Measurements from ENCODE around the gene C11orf52. TPM values are rescaled to one million over a fixed set of nuclear protein-coding genes. Genes with fewer than 3 reads are reported as not detected.

Gene C11orf52
- total RNA-seq, 4 donors from 2014 or later = 4.1 to 15.7 (median 10.4) TPM

DNA sequence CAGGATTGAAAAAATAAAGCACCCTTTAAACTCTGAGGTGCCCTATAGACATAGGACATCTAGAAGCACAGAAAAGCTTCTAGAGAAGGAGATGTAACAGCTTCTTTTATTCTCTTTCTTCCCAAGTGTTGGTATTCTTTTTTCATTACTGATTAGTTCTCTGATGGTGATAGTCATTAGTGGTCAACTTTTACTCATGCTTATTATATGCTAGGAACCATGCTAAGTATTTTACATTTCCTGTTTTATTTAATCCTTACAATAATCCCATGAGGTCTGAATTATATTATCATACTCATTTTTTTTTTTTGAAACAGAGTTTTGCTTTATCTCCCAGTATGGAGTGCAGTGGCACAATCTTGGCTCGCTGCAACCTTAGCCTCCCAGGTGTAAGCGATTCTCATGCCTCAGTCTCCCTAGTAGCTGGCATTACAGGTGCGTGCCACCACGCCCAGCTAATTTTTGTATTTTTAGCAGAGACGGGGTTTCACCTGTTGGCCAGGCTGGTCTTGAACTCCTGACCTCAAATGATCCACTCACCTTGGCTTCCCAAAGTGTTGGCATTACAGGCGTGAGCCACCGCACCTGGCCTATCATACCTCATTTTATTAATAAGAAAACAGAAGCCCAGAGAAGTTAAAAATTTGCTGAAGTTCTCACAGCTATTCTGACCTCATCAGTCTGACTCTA is 3.0 kb downstream of the C11orf52 start:
- Histone ChIP-seq H3K4me3 (no peak overlapping the region), H3K4me1 (peaks cover 0 to 14% (median 2%) of the 10 kb centered on the region in 4 donors), H3K9me3 (no peaks in the 10 kb centered on the region), H3K27me3 (no peaks in the 10 kb centered on the region), H3K36me3 (no peaks in the 10 kb centered on the region), H3K27ac (no peak overlapping the region)
- no peak for DNase-seq
- TF ChIP-seq CTCF (IDR thresholded peaks at IDR 0.05) = no peak

DNA sequence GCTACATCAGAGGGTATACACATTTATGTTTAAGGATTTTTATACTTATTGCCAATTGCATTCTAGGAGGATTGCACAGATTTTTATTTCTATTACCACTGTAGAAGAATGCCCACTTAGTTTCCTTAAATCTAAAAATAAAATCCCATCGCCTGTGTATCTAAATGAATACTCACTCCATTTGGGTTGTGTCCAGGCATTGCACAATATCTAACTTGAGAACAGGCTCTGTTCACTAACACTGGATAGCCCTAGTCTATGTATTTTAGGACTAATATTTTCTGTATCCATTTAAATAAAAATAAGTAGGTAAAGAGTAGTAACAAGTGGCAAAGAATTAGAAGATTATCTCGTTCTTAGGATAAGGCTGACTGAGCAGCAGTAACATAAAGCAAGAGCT is 4.1 kb downstream of the C11orf52 start:
- Histone ChIP-seq H3K27ac (peak overlapping the region in 3 of 4 donors; percentile 11 to 74 (median 47)), H3K9me3 (no peaks in the 10 kb centered on the region), H3K4me1 (peaks cover 0 to 19% (median 5%) of the 10 kb centered on the region in 4 donors), H3K27me3 (no peaks in the 10 kb centered on the region), H3K4me3 (no peak overlapping the region), H3K36me3 (no peaks in the 10 kb centered on the region)
- no peak for DNase-seq
- no peak for TF ChIP-seq CTCF (IDR thresholded peaks at IDR 0.05)
- no peak for TF ChIP-seq POLR2A (IDR thresholded peaks at IDR 0.05)

GRCh38 chr11:111923351-111923788 is 4.7 kb downstream of the C11orf52 start:
- H3K4me1 ChIP-seq = peaks cover 0 to 14% (median 5%) of the 10 kb centered on the region in 4 donors
- no peak for DNase-seq

GRCh38 chr11:111923951-111924350 is 5.2 kb downstream of the C11orf52 start:
- TF ChIP-seq CTCF (IDR thresholded peaks at IDR 0.05) (no peak), POLR2A (IDR thresholded peaks at IDR 0.05) (no peak)
- no peaks in the 10 kb centered on the region for H3K9me3 ChIP-seq
- H3K4me1 ChIP-seq = peaks cover 0 to 12% (median 5%) of the 10 kb centered on the region in 4 donors
- no peaks in the 10 kb centered on the region for H3K27me3 ChIP-seq
- no peaks in the 10 kb centered on the region for H3K36me3 ChIP-seq
- no peak for DNase-seq
- H3K4me3 ChIP-seq = no peak overlapping the region
- H3K27ac ChIP-seq = peak overlapping the region in 3 of 4 donors; percentile 11 to 74 (median 47)

More at GRCh38 chr11:111923351-111923788, 4.7 kb downstream of the C11orf52 start:
- Histone ChIP-seq H3K9me3 (no peaks in the 10 kb centered on the region), H3K27me3 (no peaks in the 10 kb centered on the region), H3K4me3 (no peak overlapping the region), H3K27ac (peak overlapping the region in 3 of 4 donors; percentile 11 to 74 (median 47)), H3K36me3 (no peaks in the 10 kb centered on the region)
- no peak for TF ChIP-seq POLR2A (IDR thresholded peaks at IDR 0.05)
- TF ChIP-seq CTCF (IDR thresholded peaks at IDR 0.05) = no peak

- peak overlapping the region in 3 of 4 donors; percentile 78 to 94 (median 82) for H3K27ac ChIP-seq
- H3K36me3 ChIP-seq = no peaks in the 10 kb centered on the region
- H3K9me3 ChIP-seq = no peaks in the 10 kb centered on the region
- peaks cover 0 to 12% (median 5%) of the 10 kb centered on the region in 4 donors for H3K4me1 ChIP-seq
- no peak for DNase-seq
- no peak overlapping the region for H3K4me3 ChIP-seq
- TF ChIP-seq POLR2A (IDR thresholded peaks at IDR 0.05) = no peak
- no peak for TF ChIP-seq CTCF (IDR thresholded peaks at IDR 0.05)
- H3K27me3 ChIP-seq = no peaks in the 10 kb centered on the region
Measured at GRCh38 chr11:111925953-111926352, 7.2 kb downstream of the C11orf52 start.

Measured in Peyer's patch (tissue), 4 donors.